ENCODE measurements around the gene SLC38A10. TPM values are rescaled to one million over a fixed set of nuclear protein-coding genes. Genes with fewer than 3 reads are reported as not detected.
A peak's percentile ranks its signal among the peaks of the same experiment; 100 is the strongest.

Gene SLC38A10
- total and polyA plus RNA-seq, 10 of the 15 experiments (the other 5 are each of a cell fraction or from before 2014, with no cell fraction given) = 0.52 to 67.9 (median 22.1) TPM

GRCh38 chr17:81241648-81242420 is 53.3 kb downstream of the SLC38A10 start (continued):
- peak in 1 of 2 experiments; percentile 32; a peak in 1 of 4 replicates for TF ChIP-seq BHLHE40 (IDR thresholded peaks at IDR 0.05; ENCODE audit: borderline replicate concordance in 1 of 2, low read depth in 2 of 2, low read length in 1 of 2)
- no peak for TF ChIP-seq MAX (IDR thresholded peaks at IDR 0.05; ENCODE audit: low read depth, low read length)
- TF ChIP-seq ZSCAN29 (IDR thresholded peaks at IDR 0.05) = no peak
- TF ChIP-seq SPI1 (IDR thresholded peaks at IDR 0.05; ENCODE audit: borderline replicate concordance, insufficient read depth, low read depth, low read length) = no peak
- no peak for TF ChIP-seq PKNOX1 (IDR thresholded peaks at IDR 0.05)
- TF ChIP-seq IRF4 (IDR thresholded peaks at IDR 0.05; ENCODE audit: low read depth, low read length) = no peak
- TF ChIP-seq IRF5 (IDR thresholded peaks at IDR 0.05; ENCODE audit: borderline replicate concordance) = no peak
- TF ChIP-seq ZNF687 (IDR thresholded peaks at IDR 0.05) = no peak
- TF ChIP-seq EZH2 (IDR thresholded peaks at IDR 0.05; ENCODE audit: borderline replicate concordance, control insufficient read depth, low read depth, low read length) = no peak
- TF ChIP-seq BCL3 (IDR thresholded peaks at IDR 0.05; ENCODE audit: borderline replicate concordance, insufficient read depth, low read depth, low read length, poor library complexity, severe bottlenecking) = no peak
- TF ChIP-seq CEBPB (IDR thresholded peaks at IDR 0.05; ENCODE audit: borderline replicate concordance in 1 of 2, low read depth in 2 of 2, low read length in 2 of 2) = no peak
- TF ChIP-seq ELK1 (IDR thresholded peaks at IDR 0.05; ENCODE audit: low read depth, low read length) = no peak
- TF ChIP-seq KLF5 (IDR thresholded peaks at IDR 0.05; ENCODE audit: partially characterized antibody) = peak; percentile 24
- TF ChIP-seq ESRRA (IDR thresholded peaks at IDR 0.05; ENCODE audit: low read length) = no peak
- TF ChIP-seq MYB (IDR thresholded peaks at IDR 0.05; ENCODE audit: borderline replicate concordance, low read depth, low read length) = no peak
- TF ChIP-seq RB1 (IDR thresholded peaks at IDR 0.05; ENCODE audit: borderline replicate concordance) = no peak
- TF ChIP-seq POU2F2 (IDR thresholded peaks at IDR 0.05; ENCODE audit: borderline replicate concordance, low read depth, low read length) = peak; percentile 10; the same call in 1 of the 3 replicates
- TF ChIP-seq FOXM1 (IDR thresholded peaks at IDR 0.05; ENCODE audit: low read depth, low read length) = no peak
- no peak for TF ChIP-seq EGR1 (IDR thresholded peaks at IDR 0.05; ENCODE audit: borderline replicate concordance in 1 of 2, low read depth in 2 of 2, low read length in 2 of 2)
